ENCODE results near the gene TMEM132A. TPM values are rescaled to one million over a fixed set of nuclear protein-coding genes. Genes with fewer than 3 reads are reported as not detected.

TMEM132A gene
- polyA plus RNA-seq, 1 donor from 2014 or later = 0.26 TPM

DNA sequence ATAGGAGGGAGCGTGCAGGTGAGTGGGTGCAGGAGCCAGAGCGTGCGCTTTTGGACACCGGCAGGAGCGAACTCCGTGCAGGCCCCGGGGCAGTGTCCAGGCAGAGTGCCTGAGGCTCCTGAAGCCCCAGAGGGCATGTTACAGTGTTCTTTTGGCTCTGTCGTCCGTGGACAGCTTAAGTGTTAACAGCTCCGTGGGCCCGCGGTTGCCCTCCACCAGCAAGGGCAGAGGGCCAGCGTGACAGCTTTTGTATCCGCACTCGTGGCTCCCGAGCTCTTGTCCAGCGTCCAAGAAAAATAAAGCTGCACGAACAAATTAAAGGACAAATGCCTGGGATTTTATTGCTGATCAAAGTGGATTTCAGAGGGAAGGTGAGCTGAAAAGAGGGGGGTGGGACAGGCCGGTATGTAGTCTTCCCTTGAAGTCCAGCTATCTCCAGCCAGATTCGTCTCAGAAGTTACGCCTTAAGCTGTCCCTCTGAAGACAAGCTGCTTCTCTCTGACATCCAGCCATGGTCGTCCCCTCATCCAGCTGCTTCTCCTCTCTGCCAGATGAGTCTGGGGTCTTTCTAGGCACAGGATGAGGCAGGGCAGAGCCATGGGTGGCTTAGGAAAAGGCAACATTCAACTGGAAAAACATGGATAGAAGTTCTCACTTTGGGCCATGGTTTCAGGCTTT, 11.3 kb upstream of the TMEM132A start:
- Mint-ChIP-seq H3K36me3 (no peaks in the 10 kb centered on the region), H3K4me3 (peak overlapping the region in 3 of 4 donors; percentile 14 to 100 (median 99)), H3K9me3 (peaks cover 0 to 4% (median 0%) of the 10 kb centered on the region in 3 donors), H3K27me3 (peaks cover 2% of the 10 kb centered on the region), H3K27ac (peak overlapping the region; percentile 95 to 99 (median 97)), H3K4me1 (peaks cover 36 to 65% (median 48%) of the 10 kb centered on the region in 3 donors)

DNA sequence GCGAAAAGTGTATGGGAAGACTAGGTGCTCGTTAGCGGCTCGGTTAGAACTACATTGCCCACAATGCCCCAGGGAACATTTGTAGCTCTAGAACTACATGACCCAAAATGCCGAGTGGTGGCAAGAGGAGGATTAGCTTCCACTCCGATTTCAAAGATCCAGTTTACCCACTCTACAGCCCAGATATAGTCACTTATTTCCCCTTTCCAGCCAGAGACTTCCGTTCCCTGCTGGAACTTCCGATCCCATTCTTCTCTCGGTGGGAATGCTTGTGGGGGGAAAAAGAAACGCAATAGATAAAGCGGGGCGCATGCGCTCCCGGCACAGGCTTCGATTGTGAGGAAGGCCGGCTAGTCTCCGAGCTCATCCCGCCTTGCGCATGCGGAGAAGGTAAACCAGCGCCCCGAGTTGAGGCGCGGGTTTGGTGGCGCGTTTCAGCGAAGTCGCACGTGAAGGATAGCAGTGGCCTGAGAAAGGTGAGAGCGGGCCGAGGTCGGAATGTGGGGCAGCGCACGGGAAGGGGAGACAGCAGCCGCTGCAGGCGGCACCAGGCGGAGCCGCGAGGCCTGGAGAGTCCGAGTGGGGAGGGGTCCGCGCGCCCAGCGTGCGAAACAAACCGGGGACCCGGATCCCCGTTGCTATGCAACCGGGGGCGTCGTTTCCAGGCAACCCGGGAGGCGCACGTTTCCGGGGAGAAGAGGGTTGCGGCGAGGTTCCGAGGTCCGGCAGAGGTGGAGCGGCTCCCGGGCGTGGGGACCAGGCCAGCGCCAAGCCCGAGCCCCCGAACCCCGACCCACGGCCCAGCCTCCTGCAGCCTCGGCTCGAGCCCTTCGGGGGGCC, 10.2 kb upstream of the TMEM132A start, which contains the start of gene TMEM109:
TMEM109 (plus strand) TSS at position 366 of the 840 bp plus-strand sequence. CDS start 5,536 bp downstream, outside the sequence.
- H3K9me3 Mint-ChIP-seq = peaks cover 0 to 4% (median 0%) of the 10 kb centered on the region in 3 donors
- H3K4me1 Mint-ChIP-seq = peaks cover 30 to 61% (median 39%) of the 10 kb centered on the region in 3 donors
- peaks cover 2% of the 10 kb centered on the region for H3K27me3 Mint-ChIP-seq
- H3K4me3 Mint-ChIP-seq = peak within 1 kb of the TSS; percentile 96 to 100 (median 99)
- peak within 1 kb of the TSS; percentile 95 to 99 (median 97) for H3K27ac Mint-ChIP-seq
- H3K36me3 Mint-ChIP-seq = no peaks in the 10 kb centered on the region

DNA sequence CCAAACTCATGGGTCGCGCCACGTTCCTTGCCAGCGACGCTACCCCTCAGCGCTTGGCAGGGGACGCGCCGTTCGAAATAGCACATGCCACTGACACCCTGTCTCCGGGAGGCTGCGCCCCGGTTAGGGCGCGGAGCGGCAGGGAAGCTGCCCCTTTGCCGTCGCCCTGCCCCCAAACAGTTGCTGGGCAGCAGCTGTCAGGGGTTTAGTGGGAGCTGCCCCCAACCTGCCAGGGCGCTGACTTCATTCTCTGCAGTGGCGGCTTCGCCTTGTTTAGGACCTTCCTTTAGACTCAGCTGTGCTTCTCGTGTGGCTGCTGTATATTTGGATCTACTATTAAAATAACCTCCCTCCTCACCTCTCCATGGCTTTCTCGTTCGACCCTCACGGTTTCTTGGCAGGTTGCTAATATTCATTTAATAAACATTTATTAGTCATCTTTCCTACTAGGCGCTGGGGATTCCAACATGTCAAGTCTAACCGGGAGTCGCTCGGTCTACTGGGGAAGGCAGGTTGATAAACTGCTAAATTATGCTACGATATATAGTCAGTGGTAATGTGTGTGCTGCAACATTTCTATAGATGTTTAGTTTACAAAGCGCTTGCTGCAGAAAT, 9.5 kb upstream of the TMEM132A start:
- Mint-ChIP-seq H3K4me1 (peaks cover 36 to 64% (median 42%) of the 10 kb centered on the region in 3 donors), H3K9me3 (no peaks in the 10 kb centered on the region), H3K36me3 (peaks cover 5% of the 10 kb centered on the region), H3K4me3 (peak overlapping the region; percentile 96 to 100 (median 99)), H3K27me3 (peaks cover 2% of the 10 kb centered on the region), H3K27ac (peak overlapping the region; percentile 91 to 95 (median 94))

- H3K27me3 Mint-ChIP-seq = no peaks in the 10 kb centered on the region
- H3K36me3 Mint-ChIP-seq = peaks cover 7% of the 10 kb centered on the region
- no peaks in the 10 kb centered on the region for H3K9me3 Mint-ChIP-seq
- peaks cover 33 to 62% (median 36%) of the 10 kb centered on the region in 3 donors for H3K4me1 Mint-ChIP-seq
- H3K4me3 Mint-ChIP-seq = peak overlapping the region; percentile 96 to 100 (median 99)
- H3K27ac Mint-ChIP-seq = peak overlapping the region; percentile 91 to 95 (median 94)
These were observed 8.9 kb upstream of the TMEM132A start for GRCh38 chr11:60915248-60915914.

DNA sequence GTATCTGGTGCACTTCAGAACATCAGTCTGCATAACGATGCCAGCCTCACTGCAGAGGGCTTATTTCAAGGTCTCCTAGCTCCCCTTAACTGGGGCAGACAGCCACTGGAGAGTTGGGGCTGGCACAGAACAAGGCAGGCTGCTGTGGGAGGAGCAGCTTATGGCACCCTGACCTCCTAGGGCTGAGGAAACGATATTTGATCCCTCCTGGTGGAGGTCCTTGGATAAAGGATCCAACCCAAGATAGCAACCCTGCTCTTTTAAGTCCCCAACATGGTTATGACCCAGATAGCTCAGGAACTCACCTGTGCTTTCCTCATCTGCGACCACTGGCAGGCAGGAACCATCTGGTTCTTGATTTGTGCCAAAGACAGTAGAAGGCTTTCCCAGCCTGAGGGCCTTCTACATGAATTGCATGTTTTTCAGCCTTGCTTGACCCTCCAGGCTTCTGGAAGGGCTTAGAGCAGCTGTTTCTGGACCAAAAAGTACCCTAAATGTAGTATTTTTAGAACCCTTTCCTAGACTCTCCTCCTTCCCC, 7.5 kb upstream of the TMEM132A start:
- Mint-ChIP-seq H3K27me3 (no peaks in the 10 kb centered on the region), H3K4me1 (peaks cover 26 to 53% (median 29%) of the 10 kb centered on the region in 3 donors), H3K9me3 (no peaks in the 10 kb centered on the region), H3K27ac (peak overlapping the region in 2 of 3 donors; percentile 9 to 26), H3K4me3 (peak overlapping the region in 3 of 4 donors; percentile 55 to 99 (median 96)), H3K36me3 (peaks cover 11% of the 10 kb centered on the region)

DNA sequence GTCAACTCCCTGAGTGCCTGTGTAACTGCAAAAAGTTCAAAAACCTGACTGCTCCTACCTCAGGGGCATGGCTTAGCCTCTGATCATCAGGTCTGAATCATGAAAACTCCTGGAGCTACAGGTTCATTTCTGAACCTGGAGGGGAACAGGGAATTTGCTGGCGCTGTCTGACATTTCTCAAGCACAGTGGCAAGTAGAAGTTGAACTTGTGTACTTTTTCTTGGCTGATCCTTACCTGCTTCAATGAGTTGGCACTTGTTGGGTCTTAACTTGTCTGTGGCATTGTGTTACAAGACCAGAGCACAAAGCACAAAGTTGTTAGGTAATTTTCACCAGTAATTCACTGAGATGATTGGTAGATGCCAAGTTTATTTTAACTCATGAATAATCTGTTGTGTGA, 7.0 kb upstream of the TMEM132A start:
- H3K4me3 Mint-ChIP-seq = peak overlapping the region in 1 of 4 donors; percentile 96
- peaks cover 13% of the 10 kb centered on the region for H3K36me3 Mint-ChIP-seq
- no peaks in the 10 kb centered on the region for H3K9me3 Mint-ChIP-seq
- peak overlapping the region in 1 of 3 donors; percentile 9 for H3K27ac Mint-ChIP-seq
- peaks cover 26 to 48% (median 29%) of the 10 kb centered on the region in 3 donors for H3K4me1 Mint-ChIP-seq
- peaks cover 2% of the 10 kb centered on the region for H3K27me3 Mint-ChIP-seq

DNA sequence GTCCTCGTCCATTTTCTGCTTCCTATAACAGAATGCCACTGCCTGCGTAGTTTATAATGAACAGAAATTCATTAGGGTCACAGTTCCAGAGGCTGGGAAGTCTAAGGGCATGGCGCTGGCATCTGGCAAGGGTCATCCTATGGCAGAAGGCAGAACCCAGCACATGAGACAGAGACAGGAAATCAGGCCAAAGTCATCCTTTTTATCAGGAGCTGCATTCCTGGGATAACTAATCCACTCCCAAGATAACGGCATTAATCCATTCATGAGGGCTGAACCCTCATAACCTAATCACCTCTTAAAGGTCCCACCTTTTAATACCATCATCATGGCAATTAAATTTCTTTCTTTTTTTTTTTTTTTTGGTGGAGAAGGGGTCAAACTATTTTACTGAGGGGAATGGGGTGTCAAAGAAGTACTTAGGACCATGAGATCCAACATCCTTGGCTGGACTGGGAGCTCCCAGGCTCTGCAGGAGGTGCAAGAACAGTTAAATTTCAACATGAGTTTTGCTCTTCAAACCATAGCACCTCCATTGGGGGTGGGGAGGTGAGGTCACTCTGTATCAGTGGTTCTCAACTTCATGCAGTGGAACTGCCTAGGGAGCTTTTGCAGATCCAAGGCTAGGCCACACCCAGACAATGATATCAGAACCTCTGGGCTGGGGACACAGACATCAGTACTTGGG, 5.9 kb upstream of the TMEM132A start:
- Mint-ChIP-seq H3K27me3 (peaks cover 5% of the 10 kb centered on the region), H3K9me3 (no peaks in the 10 kb centered on the region), H3K27ac (no peak overlapping the region), H3K36me3 (peaks cover 15% of the 10 kb centered on the region), H3K4me3 (no peak overlapping the region), H3K4me1 (peaks cover 26 to 48% (median 31%) of the 10 kb centered on the region in 3 donors)

DNA sequence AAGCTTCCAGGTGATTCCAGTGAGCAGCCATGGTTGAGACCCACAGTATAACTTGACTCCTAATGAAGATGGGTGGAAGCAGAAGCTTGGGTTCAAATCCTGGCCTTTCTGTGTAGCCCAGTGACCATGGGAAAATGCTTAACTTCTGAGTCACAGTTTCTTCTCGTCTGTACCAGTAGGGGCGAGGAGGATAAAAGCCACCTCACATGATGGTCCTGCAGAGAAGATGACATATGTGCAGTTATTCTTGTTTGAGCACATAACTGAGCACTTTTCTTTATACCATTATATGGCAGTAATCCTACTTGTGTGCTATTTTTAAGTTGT, 5.4 kb upstream of the TMEM132A start:
- Mint-ChIP-seq H3K27me3 (peaks cover 7% of the 10 kb centered on the region), H3K27ac (peak overlapping the region in 1 of 3 donors; percentile 34), H3K36me3 (peaks cover 15% of the 10 kb centered on the region), H3K4me1 (peaks cover 25 to 46% (median 29%) of the 10 kb centered on the region in 3 donors), H3K4me3 (peak overlapping the region in 1 of 4 donors; percentile 46), H3K9me3 (no peaks in the 10 kb centered on the region)

DNA sequence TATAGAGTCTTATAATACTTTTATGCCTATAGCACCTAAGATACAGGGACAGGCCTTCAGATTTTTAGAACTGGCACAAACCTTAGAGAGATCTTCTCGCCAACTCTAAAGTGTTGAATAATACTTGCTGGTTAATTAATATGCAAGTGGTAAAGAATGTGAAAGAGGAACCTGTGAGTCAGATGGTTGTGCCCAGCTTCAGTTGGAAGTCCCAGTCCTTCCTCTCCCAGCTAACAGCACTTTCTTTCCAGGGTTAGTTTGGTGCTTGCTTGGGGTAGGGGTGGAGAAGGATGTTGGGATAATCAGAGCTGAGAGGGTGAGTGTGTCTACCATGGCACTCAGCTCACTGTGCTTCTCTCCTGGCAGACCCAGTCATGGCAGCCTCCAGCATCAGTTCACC, 4.9 kb upstream of the TMEM132A start:
- Mint-ChIP-seq H3K9me3 (no peaks in the 10 kb centered on the region), H3K4me3 (peak overlapping the region; percentile 21 to 79 (median 46)), H3K27me3 (peaks cover 10% of the 10 kb centered on the region), H3K27ac (peak overlapping the region in 2 of 3 donors; percentile 34 to 88), H3K4me1 (peaks cover 28 to 49% (median 28%) of the 10 kb centered on the region in 3 donors), H3K36me3 (peaks cover 15% of the 10 kb centered on the region)

DNA sequence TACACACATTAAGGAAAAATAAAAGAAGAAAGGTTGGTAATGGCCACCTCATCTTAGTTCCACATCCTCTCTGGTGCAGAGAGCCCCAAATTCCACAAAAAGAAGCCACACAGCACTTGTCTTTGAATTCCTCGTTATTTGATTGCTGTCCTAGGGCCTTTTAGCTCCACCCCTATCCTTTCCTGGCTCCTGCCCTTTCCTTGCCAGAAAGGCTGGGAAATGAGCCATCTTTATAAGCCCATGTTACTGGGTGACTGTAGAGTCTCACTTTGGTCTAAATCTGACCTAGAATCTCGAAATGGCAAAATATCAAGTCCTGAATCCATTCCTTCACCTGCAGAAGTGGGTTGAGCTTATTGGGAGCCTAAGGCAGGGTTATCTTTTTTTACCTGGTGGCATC, 4.3 kb upstream of the TMEM132A start:
- Mint-ChIP-seq H3K36me3 (peaks cover 15% of the 10 kb centered on the region), H3K4me3 (peak overlapping the region in 3 of 4 donors; percentile 46 to 79 (median 47)), H3K27me3 (peaks cover 10% of the 10 kb centered on the region), H3K27ac (no peak overlapping the region), H3K9me3 (no peaks in the 10 kb centered on the region), H3K4me1 (peaks cover 26 to 47% (median 28%) of the 10 kb centered on the region in 3 donors)

DNA sequence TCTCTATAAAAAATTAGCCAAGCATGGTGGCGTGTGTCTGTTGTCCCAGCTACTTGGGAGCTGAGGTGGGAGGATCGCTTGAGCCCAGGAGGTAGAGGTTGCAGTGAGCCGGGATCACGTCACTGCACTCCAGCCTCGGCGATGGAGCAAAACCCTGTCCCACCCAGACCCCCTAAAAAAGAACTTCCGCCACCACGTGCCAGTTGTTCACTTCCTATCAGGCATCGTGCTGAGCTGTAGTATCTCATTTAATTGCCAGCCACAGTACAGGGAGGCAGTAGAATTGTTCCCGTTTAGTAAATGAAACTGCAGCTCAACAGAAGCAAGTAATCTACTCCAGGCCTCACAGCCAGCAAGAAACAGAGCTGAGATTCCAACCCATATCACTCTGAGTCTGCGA, 3.0 kb upstream of the TMEM132A start:
- Mint-ChIP-seq H3K36me3 (peaks cover 15% of the 10 kb centered on the region), H3K27ac (no peak overlapping the region), H3K4me1 (peaks cover 24 to 45% (median 32%) of the 10 kb centered on the region in 3 donors), H3K27me3 (peaks cover 14% of the 10 kb centered on the region), H3K4me3 (peak overlapping the region in 2 of 4 donors; percentile 52 to 54), H3K9me3 (no peaks in the 10 kb centered on the region)

DNA sequence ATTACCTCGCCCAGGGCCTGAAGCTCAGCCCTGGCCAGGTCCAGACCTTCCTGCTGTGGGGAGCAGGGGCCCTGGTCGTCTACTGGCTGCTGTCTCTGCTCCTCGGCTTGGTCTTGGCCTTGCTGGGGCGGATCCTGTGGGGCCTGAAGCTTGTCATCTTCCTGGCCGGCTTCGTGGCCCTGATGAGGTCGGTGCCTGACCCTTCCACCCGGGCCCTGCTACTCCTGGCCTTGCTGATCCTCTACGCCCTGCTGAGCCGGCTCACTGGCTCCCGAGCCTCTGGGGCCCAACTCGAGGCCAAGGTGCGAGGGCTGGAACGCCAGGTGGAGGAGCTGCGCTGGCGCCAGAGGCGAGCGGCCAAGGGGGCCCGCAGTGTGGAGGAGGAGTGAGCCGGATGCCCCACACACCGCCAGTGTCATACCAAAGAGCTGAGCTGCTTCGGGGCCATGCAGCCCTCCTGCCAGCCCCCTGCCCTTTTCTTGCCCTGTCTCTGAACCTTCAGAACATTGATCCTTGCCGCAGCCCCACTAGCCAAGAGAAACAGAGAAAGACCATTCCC, 2.4 kb upstream of the TMEM132A start:
- no peak overlapping the region for H3K27ac Mint-ChIP-seq
- peaks cover 14% of the 10 kb centered on the region for H3K27me3 Mint-ChIP-seq
- H3K9me3 Mint-ChIP-seq = no peaks in the 10 kb centered on the region
- no peak overlapping the region for H3K4me3 Mint-ChIP-seq
- H3K36me3 Mint-ChIP-seq = peaks cover 15% of the 10 kb centered on the region
- peaks cover 21 to 39% (median 27%) of the 10 kb centered on the region in 3 donors for H3K4me1 Mint-ChIP-seq

DNA sequence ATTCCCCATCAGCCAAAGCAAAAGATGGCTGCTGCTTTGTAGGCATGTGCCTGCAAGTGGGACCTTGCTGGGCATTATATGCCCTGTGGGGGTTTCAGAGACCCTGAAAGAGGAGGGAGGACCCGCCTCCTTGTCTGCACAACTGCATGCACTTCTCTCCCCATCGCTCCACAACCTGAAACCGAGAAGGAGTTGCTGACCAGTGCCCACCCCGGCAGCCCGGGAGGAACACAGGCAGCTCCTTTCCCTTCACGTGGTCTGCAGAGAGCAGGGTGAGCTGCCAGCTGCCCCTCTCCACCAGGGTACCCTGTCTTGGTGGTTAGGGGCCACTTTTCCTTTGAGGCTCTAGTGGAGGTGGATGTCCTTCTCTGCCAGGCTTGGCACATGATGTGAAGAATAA, 1.4 kb upstream of the TMEM132A start:
- Mint-ChIP-seq H3K36me3 (peaks cover 15% of the 10 kb centered on the region), H3K4me3 (peak overlapping the region in 1 of 4 donors; percentile 43), H3K9me3 (no peaks in the 10 kb centered on the region), H3K27ac (no peak overlapping the region), H3K27me3 (peaks cover 14% of the 10 kb centered on the region), H3K4me1 (peaks cover 21 to 33% (median 24%) of the 10 kb centered on the region in 3 donors)
